ENCODE data around the gene PPP1R37. TPM values are rescaled to one million over a fixed set of nuclear protein-coding genes. Genes with fewer than 3 reads are reported as not detected.
A peak's percentile ranks its signal among the peaks of the same experiment; 100 is the strongest.

The PPP1R37 gene
- total and polyA plus RNA-seq, 2 of the 13 experiments (the other 11 are each of a cell fraction or from before 2014, with no cell fraction given): 9.0 to 14.3 TPM

- TF ChIP-seq, protein P1, sequence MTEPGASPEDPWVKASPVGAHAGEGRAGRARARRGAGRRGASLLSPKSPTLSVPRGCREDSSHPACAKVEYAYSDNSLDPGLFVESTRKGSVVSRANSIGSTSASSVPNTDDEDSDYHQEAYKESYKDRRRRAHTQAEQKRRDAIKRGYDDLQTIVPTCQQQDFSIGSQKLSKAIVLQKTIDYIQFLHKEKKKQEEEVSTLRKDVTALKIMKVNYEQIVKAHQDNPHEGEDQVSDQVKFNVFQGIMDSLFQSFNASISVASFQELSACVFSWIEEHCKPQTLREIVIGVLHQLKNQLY (CRISPR knock-in tag; IDR thresholded peaks at IDR 0.05): peak; percentile 40; the same call in 1 of the 2 replicates
- peak; percentile 14 for TF ChIP-seq ZNF781 (CRISPR knock-in tag; IDR thresholded peaks at IDR 0.05; ENCODE audit: borderline replicate concordance, not compliant biosample characterization)
- peak; percentile 41; the same call in 1 of the 2 replicates for TF ChIP-seq POGZ (CRISPR knock-in tag; IDR thresholded peaks at IDR 0.05)
- no peak for TF ChIP-seq CC2D1A (CRISPR knock-in tag; IDR thresholded peaks at IDR 0.05)
- no peak for TF ChIP-seq E2F5 (CRISPR knock-in tag; conservative IDR thresholded peaks at IDR 0.05)
- TF ChIP-seq KDM5A (IDR thresholded peaks at IDR 0.05; ENCODE audit: borderline replicate concordance, low read length): peak; percentile 59; the same call in 1 of the 2 replicates
- TF ChIP-seq, protein P2, sequence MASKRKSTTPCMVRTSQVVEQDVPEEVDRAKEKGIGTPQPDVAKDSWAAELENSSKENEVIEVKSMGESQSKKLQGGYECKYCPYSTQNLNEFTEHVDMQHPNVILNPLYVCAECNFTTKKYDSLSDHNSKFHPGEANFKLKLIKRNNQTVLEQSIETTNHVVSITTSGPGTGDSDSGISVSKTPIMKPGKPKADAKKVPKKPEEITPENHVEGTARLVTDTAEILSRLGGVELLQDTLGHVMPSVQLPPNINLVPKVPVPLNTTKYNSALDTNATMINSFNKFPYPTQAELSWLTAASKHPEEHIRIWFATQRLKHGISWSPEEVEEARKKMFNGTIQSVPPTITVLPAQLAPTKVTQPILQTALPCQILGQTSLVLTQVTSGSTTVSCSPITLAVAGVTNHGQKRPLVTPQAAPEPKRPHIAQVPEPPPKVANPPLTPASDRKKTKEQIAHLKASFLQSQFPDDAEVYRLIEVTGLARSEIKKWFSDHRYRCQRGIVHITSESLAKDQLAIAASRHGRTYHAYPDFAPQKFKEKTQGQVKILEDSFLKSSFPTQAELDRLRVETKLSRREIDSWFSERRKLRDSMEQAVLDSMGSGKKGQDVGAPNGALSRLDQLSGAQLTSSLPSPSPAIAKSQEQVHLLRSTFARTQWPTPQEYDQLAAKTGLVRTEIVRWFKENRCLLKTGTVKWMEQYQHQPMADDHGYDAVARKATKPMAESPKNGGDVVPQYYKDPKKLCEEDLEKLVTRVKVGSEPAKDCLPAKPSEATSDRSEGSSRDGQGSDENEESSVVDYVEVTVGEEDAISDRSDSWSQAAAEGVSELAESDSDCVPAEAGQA (IDR thresholded peaks at IDR 0.05; ENCODE audit: low read depth): peak; percentile 84
- TF ChIP-seq, protein P2 (CRISPR knock-in tag; IDR thresholded peaks at IDR 0.05; ENCODE audit: borderline replicate concordance): no peak
- TF ChIP-seq RAD21 (CRISPR knock-in tag; IDR thresholded peaks at IDR 0.05): no peak
- TF ChIP-seq MAFG (CRISPR knock-in tag; IDR thresholded peaks at IDR 0.05): no peak
- TF ChIP-seq, protein P3, sequence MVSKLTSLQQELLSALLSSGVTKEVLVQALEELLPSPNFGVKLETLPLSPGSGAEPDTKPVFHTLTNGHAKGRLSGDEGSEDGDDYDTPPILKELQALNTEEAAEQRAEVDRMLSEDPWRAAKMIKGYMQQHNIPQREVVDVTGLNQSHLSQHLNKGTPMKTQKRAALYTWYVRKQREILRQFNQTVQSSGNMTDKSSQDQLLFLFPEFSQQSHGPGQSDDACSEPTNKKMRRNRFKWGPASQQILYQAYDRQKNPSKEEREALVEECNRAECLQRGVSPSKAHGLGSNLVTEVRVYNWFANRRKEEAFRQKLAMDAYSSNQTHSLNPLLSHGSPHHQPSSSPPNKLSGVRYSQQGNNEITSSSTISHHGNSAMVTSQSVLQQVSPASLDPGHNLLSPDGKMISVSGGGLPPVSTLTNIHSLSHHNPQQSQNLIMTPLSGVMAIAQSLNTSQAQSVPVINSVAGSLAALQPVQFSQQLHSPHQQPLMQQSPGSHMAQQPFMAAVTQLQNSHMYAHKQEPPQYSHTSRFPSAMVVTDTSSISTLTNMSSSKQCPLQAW (CRISPR knock-in tag; IDR thresholded peaks at IDR 0.05): 0 out of 2 replicates have a peak, but pooled peaks have one; percentile 35
- no peak for TF ChIP-seq ZBTB1 (CRISPR knock-in tag; IDR thresholded peaks at IDR 0.05; ENCODE audit: borderline replicate concordance)
- TF ChIP-seq GATAD2A (CRISPR knock-in tag; IDR thresholded peaks at IDR 0.05): peak; percentile 25; the same call in 1 of the 2 replicates
- peak; percentile 99 for TF ChIP-seq RFX5 (IDR thresholded peaks at IDR 0.05; ENCODE audit: low read depth, low read length)
- peak; percentile 91 for TF ChIP-seq MAX (IDR thresholded peaks at IDR 0.05)
- TF ChIP-seq ZNF615 (CRISPR knock-in tag; IDR thresholded peaks at IDR 0.05; ENCODE audit: borderline replicate concordance): no peak
- TF ChIP-seq XRCC5 (optimal IDR thresholded peaks at IDR 0.05; ENCODE audit: low read length): peak; percentile 70
- peak; percentile 76 for TF ChIP-seq POLR2AphosphoS5 (IDR thresholded peaks at IDR 0.05; ENCODE audit: low read depth, low read length)
- TF ChIP-seq ZNF224 (CRISPR knock-in tag; IDR thresholded peaks at IDR 0.05): no peak
These were observed 85.5 kb downstream of the PPP1R37 start, which contains the start of gene BLOC1S3 (continued) for GRCh38 chr19:45178262-45179071.

All from HepG2 (cell line).